Activated T-cell treated with anti-CD3 and anti-CD28 coated beads, Interleukin-2, amount 50 U/mL, for 24 hours (primary cell): ENCODE measurements around the gene ACTG1.

Experiments used
- DNase-seq: peaks from one replicate; pipeline ENCODE4 v3.0.0-alpha.2; 2020
- H3K27ac Mint-ChIP-seq: 2 replicates; pipeline ENCODE4 v1.8.0; 2020; ENCODE audit warnings: mild to moderate bottlenecking, mixed read lengths
- H3K27me3 Mint-ChIP-seq: 2 replicates; pipeline ENCODE4 v1.8.0; 2020; ENCODE audit warnings: mixed read lengths
- H3K36me3 Mint-ChIP-seq: 2 replicates; pipeline ENCODE4 v1.8.0; 2020; ENCODE audit warnings: low read depth, mixed read lengths
- H3K4me1 Mint-ChIP-seq: 2 replicates; pipeline ENCODE4 v1.8.0; 2020; ENCODE audit warnings: low read depth, mixed read lengths
- H3K4me3 Mint-ChIP-seq: 2 replicates; pipeline ENCODE4 v1.8.0; 2020; ENCODE audit warnings: mild to moderate bottlenecking, moderate library complexity, mixed read lengths
- H3K9me3 Mint-ChIP-seq: 2 replicates; pipeline ENCODE4 v1.8.0; 2020; ENCODE audit warnings: mixed read lengths

Gene ACTG1

GRCh38 chr17:81550285-81550684 is 37.7 kb upstream of the ACTG1 start:
- Mint-ChIP-seq H3K27ac (peak overlapping the region; percentile 71), H3K4me3 (peak overlapping the region; percentile 90), H3K9me3 (no peaks in the 10 kb centered on the region), H3K36me3 (peaks cover 73% of the 10 kb centered on the region), H3K27me3 (no peaks in the 10 kb centered on the region), H3K4me1 (peaks cover 41% of the 10 kb centered on the region)
- DNase-seq: no peak

GRCh38 chr17:81549826-81550225 is 37.2 kb upstream of the ACTG1 start:
- Mint-ChIP-seq H3K4me1 (peaks cover 41% of the 10 kb centered on the region), H3K36me3 (peaks cover 78% of the 10 kb centered on the region), H3K27me3 (no peaks in the 10 kb centered on the region), H3K4me3 (peak overlapping the region; percentile 90), H3K27ac (peak overlapping the region; percentile 71), H3K9me3 (no peaks in the 10 kb centered on the region)
- no peak for DNase-seq

- no peak overlapping the region for H3K27ac Mint-ChIP-seq
- H3K4me1 Mint-ChIP-seq: peaks cover 36% of the 10 kb centered on the region
- H3K36me3 Mint-ChIP-seq: peaks cover 81% of the 10 kb centered on the region
- no peak overlapping the region for H3K4me3 Mint-ChIP-seq
- DNase-seq: no peak
- H3K27me3 Mint-ChIP-seq: no peaks in the 10 kb centered on the region
- no peaks in the 10 kb centered on the region for H3K9me3 Mint-ChIP-seq
These were observed 36.5 kb upstream of the ACTG1 start for GRCh38 chr17:81549031-81549557.

GRCh38 chr17:81547614-81547982 is 35.0 kb upstream of the ACTG1 start:
- Mint-ChIP-seq H3K36me3 (peaks cover 86% of the 10 kb centered on the region), H3K9me3 (no peaks in the 10 kb centered on the region), H3K4me3 (no peak overlapping the region), H3K27ac (no peak overlapping the region), H3K27me3 (no peaks in the 10 kb centered on the region), H3K4me1 (peaks cover 25% of the 10 kb centered on the region)
- no peak for DNase-seq

- H3K27me3 Mint-ChIP-seq: no peaks in the 10 kb centered on the region
- no peak overlapping the region for H3K4me3 Mint-ChIP-seq
- DNase-seq: no peak
- H3K36me3 Mint-ChIP-seq: peaks cover 91% of the 10 kb centered on the region
- no peaks in the 10 kb centered on the region for H3K9me3 Mint-ChIP-seq
- H3K27ac Mint-ChIP-seq: no peak overlapping the region
- peaks cover 25% of the 10 kb centered on the region for H3K4me1 Mint-ChIP-seq
These were observed 34.5 kb upstream of the ACTG1 start for GRCh38 chr17:81546906-81547613.

GRCh38 chr17:81545160-81545949 is 32.8 kb upstream of the ACTG1 start:
- Mint-ChIP-seq H3K27ac (no peak overlapping the region), H3K36me3 (peaks cover 88% of the 10 kb centered on the region), H3K27me3 (no peaks in the 10 kb centered on the region), H3K9me3 (no peaks in the 10 kb centered on the region), H3K4me3 (no peak overlapping the region), H3K4me1 (peaks cover 14% of the 10 kb centered on the region)
- DNase-seq: no peak

- Mint-ChIP-seq H3K36me3 (peaks cover 85% of the 10 kb centered on the region), H3K9me3 (no peaks in the 10 kb centered on the region), H3K4me1 (peaks cover 4% of the 10 kb centered on the region)
These were observed 31.8 kb upstream of the ACTG1 start for GRCh38 chr17:81544281-81544974.

GRCh38 chr17:81543756-81544155 is 31.2 kb upstream of the ACTG1 start:
- Mint-ChIP-seq H3K27me3 (no peaks in the 10 kb centered on the region), H3K4me3 (no peak overlapping the region), H3K27ac (no peak overlapping the region), H3K9me3 (no peaks in the 10 kb centered on the region), H3K36me3 (peaks cover 84% of the 10 kb centered on the region), H3K4me1 (no peaks in the 10 kb centered on the region)
- DNase-seq: no peak

More at GRCh38 chr17:81544281-81544974, 31.8 kb upstream of the ACTG1 start:
- no peak overlapping the region for H3K27ac Mint-ChIP-seq
- H3K4me3 Mint-ChIP-seq: no peak overlapping the region
- DNase-seq: no peak
- H3K27me3 Mint-ChIP-seq: no peaks in the 10 kb centered on the region

GRCh38 chr17:81543339-81543675 is 30.7 kb upstream of the ACTG1 start:
- no peak for DNase-seq
- no peak overlapping the region for H3K27ac Mint-ChIP-seq
- no peaks in the 10 kb centered on the region for H3K27me3 Mint-ChIP-seq
- H3K4me3 Mint-ChIP-seq: no peak overlapping the region
- H3K36me3 Mint-ChIP-seq: peaks cover 82% of the 10 kb centered on the region
- no peaks in the 10 kb centered on the region for H3K4me1 Mint-ChIP-seq
- H3K9me3 Mint-ChIP-seq: no peaks in the 10 kb centered on the region

- no peak for DNase-seq
- Mint-ChIP-seq H3K27me3 (peaks cover 5% of the 10 kb centered on the region), H3K9me3 (no peaks in the 10 kb centered on the region), H3K4me1 (peaks cover 2% of the 10 kb centered on the region), H3K27ac (no peak overlapping the region), H3K4me3 (no peak overlapping the region), H3K36me3 (peaks cover 81% of the 10 kb centered on the region)
These were observed 30.1 kb upstream of the ACTG1 start for GRCh38 chr17:81542431-81543338.

- peaks cover 68% of the 10 kb centered on the region for H3K36me3 Mint-ChIP-seq
- H3K4me1 Mint-ChIP-seq: peaks cover 2% of the 10 kb centered on the region
- peaks cover 13% of the 10 kb centered on the region for H3K27me3 Mint-ChIP-seq
- DNase-seq: no peak
- no peaks in the 10 kb centered on the region for H3K9me3 Mint-ChIP-seq
- H3K27ac Mint-ChIP-seq: no peak overlapping the region
- H3K4me3 Mint-ChIP-seq: no peak overlapping the region
These were observed 28.5 kb upstream of the ACTG1 start for GRCh38 chr17:81541123-81541522.

- H3K4me1 Mint-ChIP-seq: peaks cover 2% of the 10 kb centered on the region
- no peaks in the 10 kb centered on the region for H3K9me3 Mint-ChIP-seq
- H3K27ac Mint-ChIP-seq: no peak overlapping the region
- H3K4me3 Mint-ChIP-seq: no peak overlapping the region
- peaks cover 17% of the 10 kb centered on the region for H3K27me3 Mint-ChIP-seq
- DNase-seq: no peak
- peaks cover 64% of the 10 kb centered on the region for H3K36me3 Mint-ChIP-seq
These were observed 28.1 kb upstream of the ACTG1 start for GRCh38 chr17:81540676-81541027.

GRCh38 chr17:81539961-81540675 is 27.5 kb upstream of the ACTG1 start:
- H3K27me3 Mint-ChIP-seq: peaks cover 17% of the 10 kb centered on the region
- no peak overlapping the region for H3K4me3 Mint-ChIP-seq

More at GRCh38 chr17:81539961-81540675, 27.5 kb upstream of the ACTG1 start:
- no peak for DNase-seq
- Mint-ChIP-seq H3K4me1 (peaks cover 2% of the 10 kb centered on the region), H3K36me3 (peaks cover 60% of the 10 kb centered on the region), H3K27ac (no peak overlapping the region), H3K9me3 (no peaks in the 10 kb centered on the region)
